K562 (cell line): ENCODE measurements around the gene TAS1R3. TPM values are rescaled to one million over a fixed set of nuclear protein-coding genes. Genes with fewer than 3 reads are reported as not detected.

Experiments used
- ARID4B ChIP-seq: sonication (generic); formaldehyde crosslinking; IDR thresholded peaks from 2 replicates; pipeline ENCODE4 v1.8.0; 2022; ENCODE audit warnings: mild to moderate bottlenecking, missing genetic modification reagents
- RAD21 ChIP-seq, 2 experiments: fragments of 250-450 bp in 1 of 2; fragments of 450-650 bp in 1 of 2; sonication (Bioruptor Pico) in 1 of 2; formaldehyde crosslinking in 1 of 2; IDR thresholded peaks in 1 of 2; conservative IDR thresholded peaks in 1 of 2; 2 replicates each; pipeline versions ENCODE4 v1.4.0 to v1.8.0; 2020 to 2022; ENCODE audit warnings: mild to moderate bottlenecking in 2 of 2, moderate library complexity in 1 of 2
- ZBTB7A ChIP-seq: IDR thresholded peaks from 2 replicates; pipeline ENCODE4 v1.6.1; 2011; ENCODE audit warnings: low read depth, mild to moderate bottlenecking, low read length, moderate library complexity, borderline replicate concordance; ENCODE audit not compliant: control insufficient read depth
- ZNF766 ChIP-seq: fragments of 200-800 bp; sonication (Bioruptor generic); conservative IDR thresholded peaks from 2 replicates; pipeline ENCODE4 v1.6.1; 2016; ENCODE audit warnings: missing genetic modification characterization, missing compliant biosample characterization
- ZSCAN32 ChIP-seq: fragments of 450-650 bp; formaldehyde crosslinking; IDR thresholded peaks from 2 replicates; pipeline ENCODE4 v1.4.0; 2020; ENCODE audit warnings: mild to moderate bottlenecking, moderate library complexity
- polyA plus RNA-seq, 8 experiments: library from polyadenylated mRNA; depleted of rRNA in 4 of 8; stranded (reverse) in 5 of 8; unstranded in 3 of 8; fragments of >200 nt; fragmentation: Nextera tagmentation in 2 of 8; fragmentation: Illumina TruSeq in 1 of 8; extraction: Ambion mirVana in 2 of 8; extraction: Trizol in 1 of 8; gene quantifications; 2 replicates each; pipeline versions ENCODE4 v1.2.1 to v1.2.3, GENCODE V29; 2011 to 2014; ENCODE audit warnings: inconsistent platforms in 1 of 8, missing spikeins in 1 of 8
- total RNA-seq, 7 experiments: library from RNA; depleted of rRNA in 6 of 7; stranded (reverse); fragments of >200 nt in 6 of 7; fragmentation: Illumina TruSeq in 2 of 7; extraction: Trizol in 2 of 7; gene quantifications; 2 replicates each; pipeline versions ENCODE4 v1.2.1 to v1.2.3, GENCODE V29; 2011 to 2021; ENCODE audit warnings: low replicate concordance in 1 of 7
- TF ChIP-seq, protein P1 (sequence below), 2 experiments: fragments of 450-650 bp; formaldehyde crosslinking in 1 of 2; IDR thresholded peaks; 2 replicates each; pipeline versions ENCODE4 v1.4.0 to v1.6.1; 2014 to 2020; ENCODE audit warnings: mild to moderate bottlenecking in 2 of 2, borderline replicate concordance in 1 of 2, low read depth in 1 of 2

The TAS1R3 gene
- total and polyA plus RNA-seq, 9 of the 15 experiments (the other 6 are each of a cell fraction or from before 2014, with no cell fraction given): 0.07 to 0.13 TPM; not detected in 7

DNA sequence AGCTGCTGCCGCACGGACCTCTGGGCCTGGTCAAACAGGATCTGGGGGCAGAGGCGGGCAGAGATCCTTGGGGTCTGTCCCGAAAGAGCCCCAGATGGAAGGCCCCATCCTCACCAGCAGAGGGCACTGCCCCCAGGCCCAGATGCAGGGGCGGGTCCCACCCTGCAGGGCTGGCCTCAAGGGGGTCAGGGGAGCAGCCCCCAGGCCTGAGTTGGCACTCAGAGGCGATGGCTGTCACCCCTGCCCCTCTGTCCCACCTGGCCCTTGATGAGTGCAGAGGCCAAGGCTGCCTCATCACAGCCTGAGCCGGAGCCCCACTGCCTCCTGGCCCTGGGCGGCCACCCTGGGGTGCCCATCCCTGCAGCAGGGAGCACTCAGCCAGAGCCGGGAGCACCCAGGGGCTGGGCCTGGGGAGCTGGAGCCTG, 29.1 kb upstream of the TAS1R3 start (continued):
- TF ChIP-seq, protein P1, sequence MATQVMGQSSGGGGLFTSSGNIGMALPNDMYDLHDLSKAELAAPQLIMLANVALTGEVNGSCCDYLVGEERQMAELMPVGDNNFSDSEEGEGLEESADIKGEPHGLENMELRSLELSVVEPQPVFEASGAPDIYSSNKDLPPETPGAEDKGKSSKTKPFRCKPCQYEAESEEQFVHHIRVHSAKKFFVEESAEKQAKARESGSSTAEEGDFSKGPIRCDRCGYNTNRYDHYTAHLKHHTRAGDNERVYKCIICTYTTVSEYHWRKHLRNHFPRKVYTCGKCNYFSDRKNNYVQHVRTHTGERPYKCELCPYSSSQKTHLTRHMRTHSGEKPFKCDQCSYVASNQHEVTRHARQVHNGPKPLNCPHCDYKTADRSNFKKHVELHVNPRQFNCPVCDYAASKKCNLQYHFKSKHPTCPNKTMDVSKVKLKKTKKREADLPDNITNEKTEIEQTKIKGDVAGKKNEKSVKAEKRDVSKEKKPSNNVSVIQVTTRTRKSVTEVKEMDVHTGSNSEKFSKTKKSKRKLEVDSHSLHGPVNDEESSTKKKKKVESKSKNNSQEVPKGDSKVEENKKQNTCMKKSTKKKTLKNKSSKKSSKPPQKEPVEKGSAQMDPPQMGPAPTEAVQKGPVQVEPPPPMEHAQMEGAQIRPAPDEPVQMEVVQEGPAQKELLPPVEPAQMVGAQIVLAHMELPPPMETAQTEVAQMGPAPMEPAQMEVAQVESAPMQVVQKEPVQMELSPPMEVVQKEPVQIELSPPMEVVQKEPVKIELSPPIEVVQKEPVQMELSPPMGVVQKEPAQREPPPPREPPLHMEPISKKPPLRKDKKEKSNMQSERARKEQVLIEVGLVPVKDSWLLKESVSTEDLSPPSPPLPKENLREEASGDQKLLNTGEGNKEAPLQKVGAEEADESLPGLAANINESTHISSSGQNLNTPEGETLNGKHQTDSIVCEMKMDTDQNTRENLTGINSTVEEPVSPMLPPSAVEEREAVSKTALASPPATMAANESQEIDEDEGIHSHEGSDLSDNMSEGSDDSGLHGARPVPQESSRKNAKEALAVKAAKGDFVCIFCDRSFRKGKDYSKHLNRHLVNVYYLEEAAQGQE (IDR thresholded peaks at IDR 0.05; ENCODE audit: borderline replicate concordance): 0 out of 2 replicates have a peak, but pooled peaks have one; percentile 10
- TF ChIP-seq, protein P1 (CRISPR knock-in tag; IDR thresholded peaks at IDR 0.05; ENCODE audit: low read depth): no peak
- TF ChIP-seq RAD21 (CRISPR knock-in tag; conservative IDR thresholded peaks at IDR 0.05 in 1 of 2, IDR thresholded peaks at IDR 0.05 in 1 of 2): peak in 1 of 2 experiments; percentile 28; a peak in 1 of 4 replicates
- peak; percentile 64; the same call in 1 of the 2 replicates for TF ChIP-seq ZBTB7A
- TF ChIP-seq ARID4B (CRISPR knock-in tag): no peak
- TF ChIP-seq ZNF766 (CRISPR knock-in tag): no peak
- TF ChIP-seq ZSCAN32 (CRISPR knock-in tag): no peak
